ENCODE measurements around the gene GALNS. TPM values are rescaled to one million over a fixed set of nuclear protein-coding genes. Genes with fewer than 3 reads are reported as not detected.

Gene GALNS
- total and polyA plus RNA-seq, 2 of the 13 experiments (the other 11 are each of a cell fraction or from before 2014, with no cell fraction given), result 9.2 to 9.8 TPM

DNA sequence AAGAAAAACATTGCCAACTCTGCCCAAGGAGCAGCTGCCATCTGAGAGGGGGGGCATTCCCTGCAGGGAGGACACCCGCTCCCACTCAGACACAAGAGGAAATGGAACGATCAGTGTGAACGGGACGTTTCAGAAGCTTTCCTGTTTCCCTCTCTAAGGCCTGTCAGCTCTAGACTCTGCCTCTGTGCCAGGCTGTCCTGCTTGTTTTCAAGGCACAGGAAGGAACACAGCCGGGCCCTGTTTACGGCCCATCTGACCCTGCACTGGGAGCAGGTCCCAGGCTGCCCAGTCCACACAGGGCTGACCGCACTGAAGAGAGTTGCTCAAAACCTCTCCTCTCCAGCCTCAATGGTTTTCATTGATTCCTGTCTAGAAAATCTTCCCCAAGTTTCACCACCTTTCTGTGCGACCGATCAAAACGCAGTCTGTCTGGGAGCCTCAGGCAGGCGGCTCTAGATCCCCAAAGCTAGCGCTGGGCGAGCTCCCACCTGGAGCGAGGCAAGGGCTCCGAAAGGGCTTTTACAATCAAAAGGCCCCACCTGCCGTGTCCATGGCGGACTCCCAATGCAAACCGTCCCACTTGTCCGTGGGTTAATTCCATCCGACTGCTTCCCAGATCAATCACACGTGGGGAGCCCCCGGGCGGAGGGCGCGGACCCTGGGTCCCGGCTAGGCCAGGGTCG lies 73.2 kb downstream of the GALNS start (continued):
- TF ChIP-seq AFF4 (CRISPR knock-in tag; IDR thresholded peaks at IDR 0.05) (0 out of 2 replicates have a peak, but pooled peaks have one; percentile 6), ZBTB42 (CRISPR knock-in tag; IDR thresholded peaks at IDR 0.05) (0 out of 2 replicates have a peak, but pooled peaks have one; percentile 50), HIC2 (CRISPR knock-in tag; IDR thresholded peaks at IDR 0.05; ENCODE audit: low read depth) (0 out of 2 replicates have a peak, but pooled peaks have one; percentile 66), ZNF614 (CRISPR knock-in tag; IDR thresholded peaks at IDR 0.05; ENCODE audit: borderline replicate concordance) (no peak), ZNF749 (CRISPR knock-in tag; IDR thresholded peaks at IDR 0.05; ENCODE audit: borderline replicate concordance) (no peak), KDM5B (CRISPR knock-in tag; IDR thresholded peaks at IDR 0.05; ENCODE audit: borderline replicate concordance) (no peak; the same call in 1 of the 2 replicates), MYC (CRISPR knock-in tag; IDR thresholded peaks at IDR 0.05; ENCODE audit: borderline replicate concordance) (peak; percentile 8; the same call in 1 of the 2 replicates), HDAC1 (CRISPR knock-in tag; IDR thresholded peaks at IDR 0.05) (peak; percentile 60), ZNF564 (CRISPR knock-in tag; IDR thresholded peaks at IDR 0.05) (0 out of 2 replicates have a peak, but pooled peaks have one; percentile 46), MTA1 (CRISPR knock-in tag; IDR thresholded peaks at IDR 0.05; ENCODE audit: borderline replicate concordance) (peak; percentile 44; the same call in 1 of the 2 replicates), ETV6 (CRISPR knock-in tag; conservative IDR thresholded peaks at IDR 0.05) (0 out of 2 replicates have a peak, but pooled peaks have one; percentile 39)
- TF ChIP-seq, protein P1, sequence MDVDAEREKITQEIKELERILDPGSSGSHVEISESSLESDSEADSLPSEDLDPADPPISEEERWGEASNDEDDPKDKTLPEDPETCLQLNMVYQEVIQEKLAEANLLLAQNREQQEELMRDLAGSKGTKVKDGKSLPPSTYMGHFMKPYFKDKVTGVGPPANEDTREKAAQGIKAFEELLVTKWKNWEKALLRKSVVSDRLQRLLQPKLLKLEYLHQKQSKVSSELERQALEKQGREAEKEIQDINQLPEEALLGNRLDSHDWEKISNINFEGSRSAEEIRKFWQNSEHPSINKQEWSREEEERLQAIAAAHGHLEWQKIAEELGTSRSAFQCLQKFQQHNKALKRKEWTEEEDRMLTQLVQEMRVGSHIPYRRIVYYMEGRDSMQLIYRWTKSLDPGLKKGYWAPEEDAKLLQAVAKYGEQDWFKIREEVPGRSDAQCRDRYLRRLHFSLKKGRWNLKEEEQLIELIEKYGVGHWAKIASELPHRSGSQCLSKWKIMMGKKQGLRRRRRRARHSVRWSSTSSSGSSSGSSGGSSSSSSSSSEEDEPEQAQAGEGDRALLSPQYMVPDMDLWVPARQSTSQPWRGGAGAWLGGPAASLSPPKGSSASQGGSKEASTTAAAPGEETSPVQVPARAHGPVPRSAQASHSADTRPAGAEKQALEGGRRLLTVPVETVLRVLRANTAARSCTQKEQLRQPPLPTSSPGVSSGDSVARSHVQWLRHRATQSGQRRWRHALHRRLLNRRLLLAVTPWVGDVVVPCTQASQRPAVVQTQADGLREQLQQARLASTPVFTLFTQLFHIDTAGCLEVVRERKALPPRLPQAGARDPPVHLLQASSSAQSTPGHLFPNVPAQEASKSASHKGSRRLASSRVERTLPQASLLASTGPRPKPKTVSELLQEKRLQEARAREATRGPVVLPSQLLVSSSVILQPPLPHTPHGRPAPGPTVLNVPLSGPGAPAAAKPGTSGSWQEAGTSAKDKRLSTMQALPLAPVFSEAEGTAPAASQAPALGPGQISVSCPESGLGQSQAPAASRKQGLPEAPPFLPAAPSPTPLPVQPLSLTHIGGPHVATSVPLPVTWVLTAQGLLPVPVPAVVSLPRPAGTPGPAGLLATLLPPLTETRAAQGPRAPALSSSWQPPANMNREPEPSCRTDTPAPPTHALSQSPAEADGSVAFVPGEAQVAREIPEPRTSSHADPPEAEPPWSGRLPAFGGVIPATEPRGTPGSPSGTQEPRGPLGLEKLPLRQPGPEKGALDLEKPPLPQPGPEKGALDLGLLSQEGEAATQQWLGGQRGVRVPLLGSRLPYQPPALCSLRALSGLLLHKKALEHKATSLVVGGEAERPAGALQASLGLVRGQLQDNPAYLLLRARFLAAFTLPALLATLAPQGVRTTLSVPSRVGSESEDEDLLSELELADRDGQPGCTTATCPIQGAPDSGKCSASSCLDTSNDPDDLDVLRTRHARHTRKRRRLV (CRISPR knock-in tag; IDR thresholded peaks at IDR 0.05), result 0 out of 2 replicates have a peak, but pooled peaks have one; percentile 51
- TF ChIP-seq, protein P2, sequence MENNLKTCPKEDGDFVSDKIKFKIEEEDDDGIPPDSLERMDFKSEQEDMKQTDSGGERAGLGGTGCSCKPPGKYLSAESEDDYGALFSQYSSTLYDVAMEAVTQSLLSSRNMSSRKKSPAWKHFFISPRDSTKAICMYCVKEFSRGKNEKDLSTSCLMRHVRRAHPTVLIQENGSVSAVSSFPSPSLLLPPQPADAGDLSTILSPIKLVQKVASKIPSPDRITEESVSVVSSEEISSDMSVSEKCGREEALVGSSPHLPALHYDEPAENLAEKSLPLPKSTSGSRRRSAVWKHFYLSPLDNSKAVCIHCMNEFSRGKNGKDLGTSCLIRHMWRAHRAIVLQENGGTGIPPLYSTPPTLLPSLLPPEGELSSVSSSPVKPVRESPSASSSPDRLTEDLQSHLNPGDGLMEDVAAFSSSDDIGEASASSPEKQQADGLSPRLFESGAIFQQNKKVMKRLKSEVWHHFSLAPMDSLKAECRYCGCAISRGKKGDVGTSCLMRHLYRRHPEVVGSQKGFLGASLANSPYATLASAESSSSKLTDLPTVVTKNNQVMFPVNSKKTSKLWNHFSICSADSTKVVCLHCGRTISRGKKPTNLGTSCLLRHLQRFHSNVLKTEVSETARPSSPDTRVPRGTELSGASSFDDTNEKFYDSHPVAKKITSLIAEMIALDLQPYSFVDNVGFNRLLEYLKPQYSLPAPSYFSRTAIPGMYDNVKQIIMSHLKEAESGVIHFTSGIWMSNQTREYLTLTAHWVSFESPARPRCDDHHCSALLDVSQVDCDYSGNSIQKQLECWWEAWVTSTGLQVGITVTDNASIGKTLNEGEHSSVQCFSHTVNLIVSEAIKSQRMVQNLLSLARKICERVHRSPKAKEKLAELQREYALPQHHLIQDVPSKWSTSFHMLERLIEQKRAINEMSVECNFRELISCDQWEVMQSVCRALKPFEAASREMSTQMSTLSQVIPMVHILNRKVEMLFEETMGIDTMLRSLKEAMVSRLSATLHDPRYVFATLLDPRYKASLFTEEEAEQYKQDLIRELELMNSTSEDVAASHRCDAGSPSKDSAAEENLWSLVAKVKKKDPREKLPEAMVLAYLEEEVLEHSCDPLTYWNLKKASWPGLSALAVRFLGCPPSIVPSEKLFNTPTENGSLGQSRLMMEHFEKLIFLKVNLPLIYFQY (CRISPR knock-in tag; IDR thresholded peaks at IDR 0.05; ENCODE audit: borderline replicate concordance), result peak; percentile 76; the same call in 1 of the 2 replicates
